ENCODE measurements around the gene SCAPER. TPM values are rescaled to one million over a fixed set of nuclear protein-coding genes. Genes with fewer than 3 reads are reported as not detected.

The SCAPER gene
- total RNA-seq, 1 experiment from 2014 or later, result 14.7 TPM

DNA sequence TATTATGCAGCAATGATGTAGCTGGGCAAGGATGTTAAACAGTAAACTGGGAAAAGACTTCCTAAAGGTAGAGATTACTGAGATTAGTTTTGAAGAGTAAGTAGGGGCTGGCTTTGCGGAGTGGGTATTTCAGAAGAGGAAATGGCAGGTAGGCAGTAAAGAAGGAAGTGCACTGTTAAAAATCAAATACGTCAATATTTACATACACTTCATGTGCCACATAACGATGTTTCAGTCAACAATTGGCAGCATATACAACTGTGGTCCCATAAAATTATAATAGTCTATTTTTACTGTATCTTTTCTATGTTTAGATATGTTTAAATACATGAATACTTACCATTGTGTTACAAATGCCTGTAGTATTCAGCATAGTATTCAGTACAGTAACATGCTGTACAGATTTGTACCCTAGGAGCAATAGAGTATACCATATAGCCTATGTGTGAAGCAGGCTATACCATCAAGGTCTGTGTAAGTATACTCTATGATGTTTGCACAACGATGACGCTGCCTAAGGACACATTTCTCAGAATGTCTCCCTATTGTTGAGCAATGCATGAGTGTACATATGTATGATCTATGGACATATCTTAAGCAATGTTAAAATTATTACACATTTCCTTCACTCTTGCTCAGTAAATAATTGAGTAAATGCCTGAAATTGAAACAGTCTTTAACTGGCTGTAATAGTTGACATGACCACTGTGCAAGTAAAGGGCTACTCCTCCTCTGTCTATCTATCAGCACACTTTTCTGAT, 371.9 kb downstream of the SCAPER start:
- Histone ChIP-seq H3K9ac (ENCODE audit: low read length) (no peak overlapping the region), H3K36me3 (ENCODE audit: control insufficient read depth in 1 of 2, insufficient read depth in 2 of 2, low read length in 2 of 2) (no peaks in the 10 kb centered on the region), H3K27ac (ENCODE audit: low read depth, low read length) (no peak overlapping the region), H4K20me1 (ENCODE audit: insufficient read depth) (no peaks in the 10 kb centered on the region), H3K4me2 (ENCODE audit: low read length) (no peak overlapping the region), H3K27me3 (ENCODE audit: insufficient read depth, low read length) (no peaks in the 10 kb centered on the region), H2AFZ (ENCODE audit: low read depth, low read length, poor library complexity, severe bottlenecking) (no peak overlapping the region), H3K4me1 (ENCODE audit: control insufficient read depth in 1 of 2, insufficient read depth in 2 of 2, low read length in 2 of 2) (no peaks in the 10 kb centered on the region), H3K4me3 (replicated peaks in 1 of 2; ENCODE audit: low read depth in 1 of 2, low read length in 2 of 2) (no peak overlapping the region), H3K79me2 (ENCODE audit: insufficient read depth, low read length) (no peaks in the 10 kb centered on the region), H3K9me2 (ENCODE audit: insufficient read depth) (no peaks in the 10 kb centered on the region), H3K9me3 (ENCODE audit: control insufficient read depth in 1 of 2, insufficient read depth in 1 of 2, low read depth in 1 of 2, low read length in 2 of 2) (no peaks in the 10 kb centered on the region)
- no TSS peak for BruUV-seq (replicated peaks)
- DNase-seq (ENCODE audit: low read depth, low spot score), result no peak
- CTCF ChIA-PET, result no interaction called here
- POLR2A ChIA-PET, result no interaction called here
- ATAC-seq, result no peak
- TF ChIP-seq ZNF274 (IDR thresholded peaks at IDR 0.05; ENCODE audit: low read depth, low read length) (no peak), SP1 (IDR thresholded peaks at IDR 0.05; ENCODE audit: low read depth) (no peak), TCF7L2 (IDR thresholded peaks at IDR 0.05; ENCODE audit: borderline replicate concordance, extremely low read depth, insufficient read depth, insufficient read length) (no peak), ZFX (IDR thresholded peaks at IDR 0.05) (no peak), EGR1 (IDR thresholded peaks at IDR 0.05; ENCODE audit: low read depth) (no peak), EZH2 (IDR thresholded peaks at IDR 0.05) (no peak), ZBTB33 (IDR thresholded peaks at IDR 0.05; ENCODE audit: extremely low read depth, insufficient replicate concordance, low read length) (no peak), ELF1 (IDR thresholded peaks at IDR 0.05; ENCODE audit: borderline replicate concordance, low read depth) (no peak), EZH2phosphoT487 (IDR thresholded peaks at IDR 0.05; ENCODE audit: borderline replicate concordance) (no peak), ATF3 (IDR thresholded peaks at IDR 0.05) (no peak), CBX3 (IDR thresholded peaks at IDR 0.05; ENCODE audit: low read depth) (no peak), FOSL1 (IDR thresholded peaks at IDR 0.05; ENCODE audit: low read depth) (no peak), YY1 (IDR thresholded peaks at IDR 0.05; ENCODE audit: extremely low read depth, insufficient replicate concordance, low read depth, low read length) (no peak), POLR2A (IDR thresholded peaks at IDR 0.05; ENCODE audit: borderline replicate concordance, extremely low read depth, insufficient read depth, insufficient read length) (no peak), CEBPB (IDR thresholded peaks at IDR 0.05; ENCODE audit: low read depth) (no peak), SIN3A (IDR thresholded peaks at IDR 0.05; ENCODE audit: low read depth) (no peak), JUND (IDR thresholded peaks at IDR 0.05) (no peak)
- TF ChIP-seq, protein P1, sequence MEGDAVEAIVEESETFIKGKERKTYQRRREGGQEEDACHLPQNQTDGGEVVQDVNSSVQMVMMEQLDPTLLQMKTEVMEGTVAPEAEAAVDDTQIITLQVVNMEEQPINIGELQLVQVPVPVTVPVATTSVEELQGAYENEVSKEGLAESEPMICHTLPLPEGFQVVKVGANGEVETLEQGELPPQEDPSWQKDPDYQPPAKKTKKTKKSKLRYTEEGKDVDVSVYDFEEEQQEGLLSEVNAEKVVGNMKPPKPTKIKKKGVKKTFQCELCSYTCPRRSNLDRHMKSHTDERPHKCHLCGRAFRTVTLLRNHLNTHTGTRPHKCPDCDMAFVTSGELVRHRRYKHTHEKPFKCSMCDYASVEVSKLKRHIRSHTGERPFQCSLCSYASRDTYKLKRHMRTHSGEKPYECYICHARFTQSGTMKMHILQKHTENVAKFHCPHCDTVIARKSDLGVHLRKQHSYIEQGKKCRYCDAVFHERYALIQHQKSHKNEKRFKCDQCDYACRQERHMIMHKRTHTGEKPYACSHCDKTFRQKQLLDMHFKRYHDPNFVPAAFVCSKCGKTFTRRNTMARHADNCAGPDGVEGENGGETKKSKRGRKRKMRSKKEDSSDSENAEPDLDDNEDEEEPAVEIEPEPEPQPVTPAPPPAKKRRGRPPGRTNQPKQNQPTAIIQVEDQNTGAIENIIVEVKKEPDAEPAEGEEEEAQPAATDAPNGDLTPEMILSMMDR (IDR thresholded peaks at IDR 0.05 in 2 of 3, conservative IDR thresholded peaks at IDR 0.05 in 1 of 3; ENCODE audit: borderline replicate concordance in 1 of 3, insufficient read depth in 1 of 3, low read depth in 2 of 3, low read length in 2 of 3), result no peak
- TF ChIP-seq, protein P2, sequence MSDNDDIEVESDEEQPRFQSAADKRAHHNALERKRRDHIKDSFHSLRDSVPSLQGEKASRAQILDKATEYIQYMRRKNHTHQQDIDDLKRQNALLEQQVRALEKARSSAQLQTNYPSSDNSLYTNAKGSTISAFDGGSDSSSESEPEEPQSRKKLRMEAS (IDR thresholded peaks at IDR 0.05), result no peak
- TF ChIP-seq, protein P3, sequence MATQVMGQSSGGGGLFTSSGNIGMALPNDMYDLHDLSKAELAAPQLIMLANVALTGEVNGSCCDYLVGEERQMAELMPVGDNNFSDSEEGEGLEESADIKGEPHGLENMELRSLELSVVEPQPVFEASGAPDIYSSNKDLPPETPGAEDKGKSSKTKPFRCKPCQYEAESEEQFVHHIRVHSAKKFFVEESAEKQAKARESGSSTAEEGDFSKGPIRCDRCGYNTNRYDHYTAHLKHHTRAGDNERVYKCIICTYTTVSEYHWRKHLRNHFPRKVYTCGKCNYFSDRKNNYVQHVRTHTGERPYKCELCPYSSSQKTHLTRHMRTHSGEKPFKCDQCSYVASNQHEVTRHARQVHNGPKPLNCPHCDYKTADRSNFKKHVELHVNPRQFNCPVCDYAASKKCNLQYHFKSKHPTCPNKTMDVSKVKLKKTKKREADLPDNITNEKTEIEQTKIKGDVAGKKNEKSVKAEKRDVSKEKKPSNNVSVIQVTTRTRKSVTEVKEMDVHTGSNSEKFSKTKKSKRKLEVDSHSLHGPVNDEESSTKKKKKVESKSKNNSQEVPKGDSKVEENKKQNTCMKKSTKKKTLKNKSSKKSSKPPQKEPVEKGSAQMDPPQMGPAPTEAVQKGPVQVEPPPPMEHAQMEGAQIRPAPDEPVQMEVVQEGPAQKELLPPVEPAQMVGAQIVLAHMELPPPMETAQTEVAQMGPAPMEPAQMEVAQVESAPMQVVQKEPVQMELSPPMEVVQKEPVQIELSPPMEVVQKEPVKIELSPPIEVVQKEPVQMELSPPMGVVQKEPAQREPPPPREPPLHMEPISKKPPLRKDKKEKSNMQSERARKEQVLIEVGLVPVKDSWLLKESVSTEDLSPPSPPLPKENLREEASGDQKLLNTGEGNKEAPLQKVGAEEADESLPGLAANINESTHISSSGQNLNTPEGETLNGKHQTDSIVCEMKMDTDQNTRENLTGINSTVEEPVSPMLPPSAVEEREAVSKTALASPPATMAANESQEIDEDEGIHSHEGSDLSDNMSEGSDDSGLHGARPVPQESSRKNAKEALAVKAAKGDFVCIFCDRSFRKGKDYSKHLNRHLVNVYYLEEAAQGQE (IDR thresholded peaks at IDR 0.05; ENCODE audit: low read depth), result no peak
- RAD21 ChIA-PET (ENCODE audit: low non-redundant PET in 1 of 2, low total read pairs in 2 of 2, uncharacterized antibody in 2 of 2, unreplicated experiment in 2 of 2), result no interaction called here
- intact Hi-C loops (cut with micrococcal nuclease), result no loop called here

Data from HCT116 (cell line).